K562 (cell line): ENCODE results near the gene STX3.

ENCODE experiments used
- FOS ChIP-seq: IDR thresholded peaks from 3 replicates; pipeline ENCODE4 v1.6.1; 2011; ENCODE audit not compliant: insufficient read length; ENCODE audit errors: extremely low read depth
- PTBP1 ChIP-seq: fragments of 200-400 bp; formaldehyde crosslinking; IDR thresholded peaks from 2 replicates; pipeline ENCODE4 v1.6.1; 2017; ENCODE audit warnings: low read depth, low read length
- TCF7L2 ChIP-seq: fragments of 150-350 bp; IDR thresholded peaks from 2 replicates; pipeline ENCODE4 v1.6.1; 2016; ENCODE audit warnings: low read depth, mild to moderate bottlenecking, low read length, moderate library complexity
- TGIF2 ChIP-seq: sonication (generic); formaldehyde crosslinking; IDR thresholded peaks from 2 replicates; pipeline ENCODE4 v1.8.1; 2022; ENCODE audit warnings: mild to moderate bottlenecking, missing genetic modification reagents, moderate library complexity
- TF ChIP-seq, protein P1 (sequence below): fragments of 250-450 bp; sonication (Bioruptor Pico); IDR thresholded peaks from 2 replicates; pipeline ENCODE4 v1.5.0; 2020; ENCODE audit warnings: mild to moderate bottlenecking

DNA sequence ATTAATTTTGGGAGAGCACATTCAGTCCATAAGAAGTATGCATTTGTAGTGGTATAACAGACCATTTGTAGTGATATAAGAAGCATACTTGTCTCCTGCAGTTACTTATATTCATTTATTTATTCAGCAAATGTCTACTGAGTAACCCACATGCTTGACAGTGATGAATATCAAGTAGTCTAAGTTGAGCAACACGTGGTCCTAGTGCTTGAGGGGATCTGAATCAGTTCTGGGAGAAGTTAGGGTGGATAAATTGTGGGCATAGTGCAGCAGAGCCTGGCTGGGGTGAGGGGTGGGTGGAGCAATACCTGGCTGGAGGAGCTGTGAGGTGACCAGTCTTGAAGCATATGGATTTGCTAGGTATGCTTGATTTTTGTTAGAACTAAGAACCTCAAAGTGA lies 24.3 kb downstream of the STX3 start:
- TF ChIP-seq TGIF2 (CRISPR knock-in tag), result no peak
- TF ChIP-seq TCF7L2, result no peak
- TF ChIP-seq FOS, result no peak
- no peak for TF ChIP-seq PTBP1
- TF ChIP-seq, protein P1, sequence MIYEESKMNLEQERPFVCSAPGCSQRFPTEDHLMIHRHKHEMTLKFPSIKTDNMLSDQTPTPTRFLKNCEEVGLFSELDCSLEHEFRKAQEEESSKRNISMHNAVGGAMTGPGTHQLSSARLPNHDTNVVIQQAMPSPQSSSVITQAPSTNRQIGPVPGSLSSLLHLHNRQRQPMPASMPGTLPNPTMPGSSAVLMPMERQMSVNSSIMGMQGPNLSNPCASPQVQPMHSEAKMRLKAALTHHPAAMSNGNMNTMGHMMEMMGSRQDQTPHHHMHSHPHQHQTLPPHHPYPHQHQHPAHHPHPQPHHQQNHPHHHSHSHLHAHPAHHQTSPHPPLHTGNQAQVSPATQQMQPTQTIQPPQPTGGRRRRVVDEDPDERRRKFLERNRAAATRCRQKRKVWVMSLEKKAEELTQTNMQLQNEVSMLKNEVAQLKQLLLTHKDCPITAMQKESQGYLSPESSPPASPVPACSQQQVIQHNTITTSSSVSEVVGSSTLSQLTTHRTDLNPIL (CRISPR knock-in tag), result no peak
